H1 (cell line): ENCODE data around the gene KIF26A. TPM values are rescaled to one million over a fixed set of nuclear protein-coding genes. Genes with fewer than 3 reads are reported as not detected.

ENCODE experiments used
- CHD7 ChIP-seq: fragments of 300-600 bp; sonication (generic); IDR thresholded peaks from 2 replicates; pipeline ENCODE4 v1.7.1; 2012; ENCODE audit warnings: low read length, moderate library complexity, mild to moderate bottlenecking, inconsistent platforms; ENCODE audit not compliant: insufficient replicate concordance
- polyA plus RNA-seq, 7 experiments: library from polyadenylated mRNA; depleted of rRNA in 3 of 7; stranded (reverse) in 5 of 7; unstranded in 2 of 7; fragments of >200 nt in 5 of 7; fragments of 200-250 nt in 2 of 7; gene quantifications; 1 replicate in 5 of 7; 2 replicates in 1 of 7; 4 replicates in 1 of 7; pipeline versions ENCODE4 v1.2.1 to v1.2.3, GENCODE V29; 2011 to 2013; ENCODE audit warnings: missing spikeins in 2 of 7, mixed read lengths in 2 of 7
- total RNA-seq: library from RNA; stranded (reverse); fragmentation: NEBNext Ultra II Directional; extraction: Animal tissue kit (Norgen Biotek cat#: 25700); gene quantifications from 2 replicates; pipeline ENCODE4 v1.2.1, GENCODE V29; 2021

KIF26A gene
- total and polyA plus RNA-seq, 2 of the 8 experiments (the other 6 are each of a cell fraction or from before 2014, with no cell fraction given), result 11.5 to 41.6 TPM

DNA sequence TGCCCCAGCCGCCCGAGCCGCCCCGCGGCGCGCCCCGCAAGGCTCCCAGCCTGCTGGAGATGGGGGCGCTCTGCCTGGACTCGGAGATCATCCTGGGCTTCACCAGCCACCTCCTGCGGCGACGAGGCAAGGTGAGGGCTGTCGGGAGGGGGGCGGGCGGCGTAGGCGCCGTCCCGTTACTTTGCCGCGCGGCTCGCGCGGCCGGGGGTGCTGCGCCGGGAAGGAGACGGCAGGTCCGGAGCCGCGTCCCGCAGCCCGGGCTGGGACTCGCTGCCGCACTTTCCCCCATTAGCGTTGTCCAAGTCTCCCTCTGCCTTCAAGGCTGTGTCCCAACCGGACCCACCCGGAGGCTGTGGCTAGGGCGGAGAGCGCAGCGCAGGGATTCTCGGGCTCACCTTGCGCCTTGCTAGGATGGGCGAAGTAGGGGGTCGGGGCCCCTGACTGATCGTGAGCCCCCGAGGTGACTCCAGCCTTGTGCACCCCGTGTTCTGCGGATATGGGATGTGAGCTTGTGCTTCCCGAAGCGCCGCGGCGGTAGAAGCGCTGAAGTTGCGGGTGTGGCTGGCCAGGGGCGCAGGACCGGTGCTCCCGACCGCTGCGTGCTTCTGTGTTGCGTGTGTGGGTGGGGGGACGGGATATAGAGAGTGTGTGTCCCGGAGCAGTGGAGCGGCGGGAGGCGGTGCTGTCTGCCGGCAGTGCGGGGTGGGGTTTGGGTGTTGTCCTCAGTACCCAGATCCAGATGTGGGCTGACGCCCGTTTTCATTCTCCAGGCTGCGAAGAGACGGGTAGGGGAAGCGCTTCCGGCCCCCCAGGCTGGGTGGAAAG, 1.7 kb upstream of the KIF26A start (continued):
- no peak for TF ChIP-seq CHD7
